ENCODE measurements around the gene AIDA. TPM values are rescaled to one million over a fixed set of nuclear protein-coding genes. Genes with fewer than 3 reads are reported as not detected.

The AIDA gene
- total RNA-seq, 1 experiment from 2014 or later = 60.0 TPM

DNA sequence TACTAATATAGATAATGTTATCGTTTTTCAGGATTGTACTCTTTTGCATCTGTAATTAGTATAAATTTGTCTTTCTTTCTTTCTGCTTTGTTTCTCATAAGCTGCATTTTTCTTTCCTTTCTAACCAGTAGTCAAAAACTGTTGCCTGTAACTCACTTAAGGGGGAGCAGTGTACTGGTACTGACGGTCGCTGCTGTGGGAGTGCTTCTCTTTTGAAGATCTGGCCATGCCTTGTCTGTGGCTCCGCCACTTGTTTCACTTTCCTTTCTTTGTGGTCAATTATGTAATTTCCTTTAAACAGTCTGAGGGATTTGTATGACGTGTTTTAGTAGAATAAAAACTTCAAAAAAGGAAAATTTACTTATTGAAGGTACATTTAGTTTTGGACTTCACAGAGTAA lies 57.4 kb downstream of the AIDA start:
- H3K4me2 ChIP-seq = no peak overlapping the region
- no peak for DNase-seq
- ChIA-PET POLR2A (ENCODE audit: unreplicated experiment) (interaction anchor here (0.6 kb wide), 1 partner anchor 1083 kb away, joined by 3 read pairs; no protein-coding TSS in a partner anchor), CTCF (no interaction called here)
- no peak overlapping the region for H3K27ac ChIP-seq
- peaks cover 58% of the 10 kb centered on the region; the same call in 1 of the 2 replicates for H3K36me3 ChIP-seq (ENCODE audit: low read depth)
- H2AFZ ChIP-seq = no peak overlapping the region
- H3F3A ChIP-seq (ENCODE audit: insufficient read depth, low read depth) = no peaks in the 10 kb centered on the region; the same call in 1 of the 2 replicates
- intact Hi-C loops (cut with micrococcal nuclease; ENCODE audit: unreplicated experiment) = no loop called here
- TF ChIP-seq, protein P1, sequence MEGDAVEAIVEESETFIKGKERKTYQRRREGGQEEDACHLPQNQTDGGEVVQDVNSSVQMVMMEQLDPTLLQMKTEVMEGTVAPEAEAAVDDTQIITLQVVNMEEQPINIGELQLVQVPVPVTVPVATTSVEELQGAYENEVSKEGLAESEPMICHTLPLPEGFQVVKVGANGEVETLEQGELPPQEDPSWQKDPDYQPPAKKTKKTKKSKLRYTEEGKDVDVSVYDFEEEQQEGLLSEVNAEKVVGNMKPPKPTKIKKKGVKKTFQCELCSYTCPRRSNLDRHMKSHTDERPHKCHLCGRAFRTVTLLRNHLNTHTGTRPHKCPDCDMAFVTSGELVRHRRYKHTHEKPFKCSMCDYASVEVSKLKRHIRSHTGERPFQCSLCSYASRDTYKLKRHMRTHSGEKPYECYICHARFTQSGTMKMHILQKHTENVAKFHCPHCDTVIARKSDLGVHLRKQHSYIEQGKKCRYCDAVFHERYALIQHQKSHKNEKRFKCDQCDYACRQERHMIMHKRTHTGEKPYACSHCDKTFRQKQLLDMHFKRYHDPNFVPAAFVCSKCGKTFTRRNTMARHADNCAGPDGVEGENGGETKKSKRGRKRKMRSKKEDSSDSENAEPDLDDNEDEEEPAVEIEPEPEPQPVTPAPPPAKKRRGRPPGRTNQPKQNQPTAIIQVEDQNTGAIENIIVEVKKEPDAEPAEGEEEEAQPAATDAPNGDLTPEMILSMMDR (conservative IDR thresholded peaks at IDR 0.05) = no peak
- no peak for TF ChIP-seq EZH2 (IDR thresholded peaks at IDR 0.05; ENCODE audit: low read depth)
- no peaks in the 10 kb centered on the region for H3K9me3 ChIP-seq (ENCODE audit: insufficient read depth, low read depth)
- BruUV-seq (replicated peaks) = no TSS peak
- H3K27me3 ChIP-seq (ENCODE audit: insufficient read depth, low read depth) = no peaks in the 10 kb centered on the region
- no peaks in the 10 kb centered on the region for H4K20me1 ChIP-seq (ENCODE audit: insufficient read depth)
- H3K79me2 ChIP-seq (ENCODE audit: low read depth) = no peaks in the 10 kb centered on the region
- H3K9me2 ChIP-seq (ENCODE audit: insufficient read depth) = no peaks in the 10 kb centered on the region
- no peaks in the 10 kb centered on the region for H3K4me1 ChIP-seq (replicated peaks; ENCODE audit: insufficient read depth)
- no peak overlapping the region for H3K4me3 ChIP-seq

GRCh38 chr1:222653178-222653827 lies 59.0 kb downstream of the AIDA start:
- H3K79me2 ChIP-seq (ENCODE audit: low read depth) = no peaks in the 10 kb centered on the region
- no peaks in the 10 kb centered on the region for H3F3A ChIP-seq (ENCODE audit: insufficient read depth, low read depth)
- CTCF ChIA-PET = no interaction called here
- no TSS peak for BruUV-seq (replicated peaks)
- no peaks in the 10 kb centered on the region for H3K27me3 ChIP-seq (ENCODE audit: insufficient read depth, low read depth)
- intact Hi-C loops (cut with micrococcal nuclease; ENCODE audit: unreplicated experiment) = no loop called here
- H3K4me1 ChIP-seq (replicated peaks; ENCODE audit: insufficient read depth) = no peaks in the 10 kb centered on the region
- no peaks in the 10 kb centered on the region for H4K20me1 ChIP-seq (ENCODE audit: insufficient read depth)
- H3K27ac ChIP-seq = no peak overlapping the region
- TF ChIP-seq, protein P1 (conservative IDR thresholded peaks at IDR 0.05) = no peak
- TF ChIP-seq EZH2 (IDR thresholded peaks at IDR 0.05; ENCODE audit: low read depth) = no peak
- H3K4me3 ChIP-seq = no peak overlapping the region
- H2AFZ ChIP-seq = no peak overlapping the region
- H3K36me3 ChIP-seq (ENCODE audit: low read depth) = peaks cover 46% of the 10 kb centered on the region; the same call in 1 of the 2 replicates
- POLR2A ChIA-PET (ENCODE audit: unreplicated experiment) = interaction anchor here (0.6 kb wide), 1 partner anchor 1743 kb away, joined by 5 read pairs; no protein-coding TSS in a partner anchor
- no peaks in the 10 kb centered on the region for H3K9me3 ChIP-seq (ENCODE audit: insufficient read depth, low read depth)
- H3K4me2 ChIP-seq = no peak overlapping the region
- DNase-seq = no peak
- H3K9me2 ChIP-seq (ENCODE audit: insufficient read depth) = no peaks in the 10 kb centered on the region

DNA sequence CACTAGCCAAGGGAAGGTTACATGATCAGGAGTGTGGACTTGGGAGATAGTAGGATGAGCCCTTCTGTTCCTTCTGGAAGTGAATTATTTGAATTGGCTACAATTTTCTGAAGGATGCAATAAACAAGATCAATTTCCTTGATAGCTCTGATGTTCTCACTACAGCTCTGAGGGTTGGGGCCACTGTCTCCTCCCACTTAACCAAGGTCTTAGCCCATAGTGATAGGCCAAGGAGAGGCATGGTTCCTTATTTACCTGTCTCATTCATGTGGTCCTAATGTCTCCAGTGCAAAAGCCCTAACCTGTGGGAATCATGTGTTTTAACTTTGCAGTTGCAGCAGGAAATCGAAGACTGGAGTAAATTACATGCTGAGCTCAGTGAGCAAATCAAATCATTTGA lies 59.6 kb downstream of the AIDA start:
- Histone ChIP-seq H3K4me2 (no peak overlapping the region), H4K20me1 (ENCODE audit: insufficient read depth) (no peaks in the 10 kb centered on the region), H3K4me1 (replicated peaks; ENCODE audit: insufficient read depth) (no peaks in the 10 kb centered on the region), H3K9me3 (ENCODE audit: insufficient read depth, low read depth) (no peaks in the 10 kb centered on the region), H3K4me3 (no peak overlapping the region), H2AFZ (no peak overlapping the region), H3K27me3 (ENCODE audit: insufficient read depth, low read depth) (no peaks in the 10 kb centered on the region), H3K9me2 (ENCODE audit: insufficient read depth) (no peaks in the 10 kb centered on the region), H3K36me3 (ENCODE audit: low read depth) (peaks cover 45% of the 10 kb centered on the region; the same call in 1 of the 2 replicates), H3K79me2 (ENCODE audit: low read depth) (no peaks in the 10 kb centered on the region), H3K27ac (no peak overlapping the region), H3F3A (ENCODE audit: insufficient read depth, low read depth) (no peaks in the 10 kb centered on the region)
- POLR2A ChIA-PET (ENCODE audit: unreplicated experiment) = interaction anchor here (0.6 kb wide), 1 partner anchor 1744 kb away, joined by 5 read pairs; no protein-coding TSS in a partner anchor
- DNase-seq = no peak
- TF ChIP-seq EZH2 (IDR thresholded peaks at IDR 0.05; ENCODE audit: low read depth) = no peak
- TF ChIP-seq, protein P1 (conservative IDR thresholded peaks at IDR 0.05) = no peak
- intact Hi-C loops (cut with micrococcal nuclease; ENCODE audit: unreplicated experiment) = no loop called here
- CTCF ChIA-PET = no interaction called here
- no TSS peak for BruUV-seq (replicated peaks)
